IMR-90 (cell line): ENCODE results near the gene LRRC58.

Experiments
- BHLHE40 ChIP-seq: fragments of 150-350 bp; IDR thresholded peaks from 2 replicates; pipeline ENCODE4 v1.6.1; 2016; ENCODE audit warnings: mild to moderate bottlenecking, low read depth, low read length
- CEBPB ChIP-seq: IDR thresholded peaks from 2 replicates; pipeline ENCODE4 v1.6.1; 2012; ENCODE audit warnings: low read depth, low read length, improper control_type of control experiment
- CHD1 ChIP-seq: IDR thresholded peaks from 2 replicates; pipeline ENCODE4 v1.6.1; 2012; ENCODE audit warnings: low read depth, low read length, improper control_type of control experiment
- CTCF ChIP-seq: conservative IDR thresholded peaks from 2 replicates; pipeline ENCODE4 v1.5.1; 2012; ENCODE audit warnings: mild to moderate bottlenecking, low read depth, low read length, improper control_type of control experiment
- MXI1 ChIP-seq: IDR thresholded peaks from 2 replicates; pipeline ENCODE4 v1.6.1; 2012; ENCODE audit warnings: low read depth, mild to moderate bottlenecking, low read length, moderate library complexity, borderline replicate concordance
- POLR2A ChIP-seq: IDR thresholded peaks from 2 replicates; pipeline ENCODE4 v1.6.1; 2012; ENCODE audit warnings: mild to moderate bottlenecking, low read depth, low read length
- RAD21 ChIP-seq: IDR thresholded peaks from 2 replicates; pipeline ENCODE4 v1.6.1; 2012; ENCODE audit warnings: low read length, improper control_type of control experiment
- RFX5 ChIP-seq: IDR thresholded peaks from 2 replicates; pipeline ENCODE4 v1.8.0; 2012; ENCODE audit warnings: low read depth, mild to moderate bottlenecking, low read length, moderate library complexity
- SMC3 ChIP-seq: fragments of 150-350 bp; IDR thresholded peaks from 2 replicates; pipeline ENCODE4 v1.6.1; 2016; ENCODE audit warnings: low read depth, mild to moderate bottlenecking, antibody characterized with exemption, low read length, moderate library complexity

- TF ChIP-seq POLR2A: no peak
- no peak for TF ChIP-seq CHD1
- TF ChIP-seq CTCF: no peak
- no peak for TF ChIP-seq RAD21
- no peak for TF ChIP-seq SMC3
- no peak for TF ChIP-seq BHLHE40
- no peak for TF ChIP-seq CEBPB
- no peak for TF ChIP-seq RFX5
- no peak for TF ChIP-seq MXI1
These were observed 50.2 kb downstream of the LRRC58 start for GRCh38 chr3:120298996-120299395.
